ENCODE results near the gene CD79A.

The CD79A gene

DNA sequence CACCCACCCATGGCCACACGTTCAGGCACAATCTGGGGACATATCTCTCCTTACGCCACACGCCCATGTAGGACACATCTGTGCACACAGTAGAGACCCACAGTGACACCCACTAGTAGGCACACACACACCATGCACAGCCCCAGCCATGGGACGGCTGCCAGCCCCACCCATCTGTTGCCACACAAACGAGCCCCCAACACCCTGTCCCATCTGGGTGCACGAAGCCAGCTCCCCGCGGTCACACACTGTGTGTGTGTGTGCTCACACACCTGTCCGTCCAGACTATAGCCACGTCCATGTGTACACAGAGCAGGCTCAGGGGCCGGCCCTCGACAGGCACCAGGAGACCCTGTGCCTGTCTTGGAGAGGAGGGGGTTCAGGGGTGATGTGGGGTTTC is 40.6 kb downstream of the CD79A start:
- no peak for DNase-seq (ENCODE audit: insufficient read length, low spot score)
- peak; percentile 38 for FAIRE-seq

DNA sequence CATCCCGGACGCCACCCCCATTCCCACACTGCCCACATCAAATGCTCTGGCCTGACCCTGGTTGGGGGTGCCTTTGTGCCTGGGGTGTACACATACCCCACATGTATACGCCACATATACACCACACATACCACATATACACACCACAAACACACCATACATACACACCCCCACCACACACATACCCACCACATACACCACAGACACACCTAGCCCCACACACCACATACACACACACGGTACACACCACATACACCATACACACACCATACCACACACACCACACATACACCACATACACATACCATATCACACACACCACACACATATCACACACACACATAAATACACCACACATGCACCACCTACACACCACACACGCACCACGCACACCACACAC is 41.0 kb downstream of the CD79A start:
- DNase-seq (ENCODE audit: insufficient read length, low spot score) (no peak), FAIRE-seq (no peak)

DNA sequence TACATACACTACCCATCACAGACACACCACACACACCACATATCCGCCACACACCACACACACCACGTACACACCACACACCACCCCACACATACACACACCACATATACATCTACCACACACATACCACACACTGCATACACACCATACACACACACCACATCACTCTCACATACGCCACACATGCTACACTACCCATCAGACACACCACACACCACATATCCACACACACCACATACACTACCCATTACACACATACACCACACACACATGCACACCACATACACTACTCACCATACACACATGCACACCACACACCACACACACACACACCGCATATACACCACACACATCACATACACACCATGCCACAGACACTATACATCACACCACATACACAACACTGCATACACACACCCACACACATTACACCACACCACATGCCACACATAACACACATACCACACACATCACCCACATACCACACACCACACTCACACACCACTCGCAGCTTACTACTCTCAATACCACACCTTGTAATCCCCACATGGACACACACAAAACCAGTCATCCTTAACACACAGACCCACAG is 41.7 kb downstream of the CD79A start:
- no peak for FAIRE-seq
- DNase-seq (ENCODE audit: insufficient read length, low spot score): no peak

DNA sequence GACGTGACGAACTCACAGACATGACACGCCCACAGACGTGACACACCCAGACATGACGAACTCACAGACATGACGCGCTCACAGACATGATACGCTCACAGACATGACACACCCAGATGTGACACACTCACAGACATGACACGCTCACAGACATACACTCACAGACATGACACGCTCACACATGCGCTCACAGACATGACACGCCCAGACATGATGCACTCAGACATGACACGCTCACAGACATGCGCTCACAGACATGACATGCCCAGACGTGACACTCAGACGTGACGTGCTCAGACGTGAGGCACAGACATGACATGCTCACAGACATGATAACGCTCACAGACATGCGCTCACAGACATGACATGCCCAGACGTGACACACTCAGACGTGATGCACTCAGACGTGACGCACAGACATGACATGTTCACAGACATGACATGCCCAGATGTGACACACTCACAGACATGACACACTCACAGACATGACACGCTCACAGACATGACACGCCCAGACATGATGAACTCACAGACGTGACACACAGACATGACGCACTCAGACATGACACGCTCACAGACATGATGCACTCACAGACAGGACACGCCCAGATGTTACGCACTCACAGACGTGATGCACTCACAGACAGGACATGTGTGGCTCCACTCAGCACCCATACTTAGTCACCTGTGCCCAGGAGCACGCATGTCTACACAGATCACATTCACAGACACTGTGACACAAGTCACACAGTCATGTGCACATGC is 43.1 kb downstream of the CD79A start:
- DNase-seq (ENCODE audit: insufficient read length, low spot score): no peak
- peak; percentile 97 for FAIRE-seq

DNA sequence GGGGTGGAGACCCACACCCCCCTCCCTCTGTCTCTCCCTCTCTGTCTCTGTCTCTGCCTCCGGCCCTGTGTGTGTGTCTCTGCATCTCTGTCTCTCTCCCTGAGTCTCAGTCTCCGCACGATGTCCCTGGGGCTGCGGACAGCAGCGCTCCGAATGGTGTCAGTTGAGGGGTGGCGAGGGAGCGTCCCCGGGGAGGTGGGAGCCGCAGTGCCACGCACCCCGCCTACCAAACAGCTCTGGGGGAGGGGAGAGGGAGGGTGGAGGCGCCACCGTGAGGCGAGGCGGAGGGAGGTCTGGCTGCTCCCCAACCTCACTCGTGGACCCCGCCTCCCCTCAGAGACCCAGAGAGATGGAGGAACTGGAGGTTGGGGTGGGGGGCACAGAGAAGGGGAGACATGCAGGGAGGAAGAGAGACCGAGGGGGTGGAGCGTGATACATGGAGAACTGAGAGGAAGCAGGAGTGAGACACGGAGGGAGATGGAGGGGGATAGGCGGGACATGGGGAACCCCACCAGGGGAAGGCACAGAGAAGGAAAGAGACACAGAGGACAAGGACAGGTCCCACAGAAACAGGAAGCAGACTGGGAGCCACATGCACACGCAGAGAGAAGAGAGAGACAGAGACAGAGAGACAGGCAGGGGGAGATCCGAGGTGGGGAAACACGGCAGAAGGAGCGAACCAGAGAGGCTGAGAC is 44.0 kb downstream of the CD79A start:
- DNase-seq (ENCODE audit: insufficient read length, low spot score) (no peak), FAIRE-seq (no peak)

DNA sequence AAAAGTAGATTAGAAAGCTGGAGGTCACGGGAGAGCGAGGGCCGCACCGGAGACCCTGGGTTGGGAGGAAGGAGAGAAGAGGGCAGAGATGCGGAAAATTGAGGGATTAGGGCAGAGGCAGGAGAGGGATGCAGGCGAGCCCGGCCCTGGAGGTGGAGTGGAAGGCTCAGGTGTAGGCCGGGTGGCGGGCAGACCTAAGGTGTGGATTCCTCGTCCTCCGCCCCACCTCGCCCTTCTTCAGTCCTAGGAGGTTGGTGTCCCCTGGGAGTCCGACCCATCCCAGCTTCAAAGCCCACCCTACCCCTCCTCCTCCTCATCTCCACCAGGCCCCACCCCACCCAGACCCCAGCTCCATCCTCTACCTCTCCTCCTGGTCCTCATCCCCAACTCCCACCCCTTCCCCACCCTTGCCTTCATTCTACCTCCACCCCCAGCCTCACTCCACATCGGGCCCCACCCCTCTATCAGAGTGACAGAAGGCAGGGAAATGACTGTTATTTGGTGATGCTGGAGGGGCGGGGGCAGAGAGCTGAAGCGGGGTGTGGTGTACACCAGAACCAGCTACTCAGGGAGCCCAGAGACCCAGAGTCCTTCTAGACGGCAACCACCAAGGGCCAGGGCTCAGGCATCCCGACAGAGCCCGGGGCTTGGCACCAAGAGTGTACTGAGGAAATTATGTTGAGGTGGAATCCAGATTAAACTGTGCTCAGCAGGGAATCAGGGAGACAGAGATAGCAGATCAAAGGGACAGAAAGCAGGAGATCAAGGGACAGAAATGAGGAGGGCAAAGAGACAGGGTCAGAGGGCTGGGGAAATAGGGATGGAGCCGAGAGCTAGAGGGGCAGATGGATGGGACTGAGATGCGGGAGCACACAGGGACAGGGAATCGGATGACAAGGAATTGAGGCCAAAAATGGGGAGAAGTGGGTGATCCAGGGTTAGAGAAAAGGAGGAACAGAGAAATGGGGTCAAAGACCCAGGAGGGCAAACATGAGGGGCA is 44.8 kb downstream of the CD79A start:
- no peak for DNase-seq (ENCODE audit: insufficient read length, low spot score)
- no peak for FAIRE-seq

DNA sequence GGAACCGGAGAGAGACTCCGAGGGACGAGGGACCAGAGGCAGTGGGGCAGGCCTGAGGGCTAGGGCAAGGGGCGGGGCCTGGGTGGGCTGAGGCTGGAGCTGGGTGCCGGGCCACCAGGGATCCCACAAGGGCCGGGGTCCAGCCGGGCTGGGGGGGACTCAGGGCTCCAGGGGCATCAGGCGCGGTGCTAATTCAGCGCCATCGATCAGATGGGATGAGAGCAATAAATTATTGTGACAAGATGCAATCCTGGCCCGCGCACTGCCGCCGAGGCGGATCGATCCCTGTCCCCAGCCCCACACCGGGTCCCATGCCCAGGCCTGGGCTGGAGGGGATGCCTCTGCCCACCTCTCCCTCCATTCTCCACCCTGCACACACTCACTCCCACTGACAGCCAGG is 45.5 kb downstream of the CD79A start:
- no peak for DNase-seq (ENCODE audit: insufficient read length, low spot score)
- FAIRE-seq: no peak

DNA sequence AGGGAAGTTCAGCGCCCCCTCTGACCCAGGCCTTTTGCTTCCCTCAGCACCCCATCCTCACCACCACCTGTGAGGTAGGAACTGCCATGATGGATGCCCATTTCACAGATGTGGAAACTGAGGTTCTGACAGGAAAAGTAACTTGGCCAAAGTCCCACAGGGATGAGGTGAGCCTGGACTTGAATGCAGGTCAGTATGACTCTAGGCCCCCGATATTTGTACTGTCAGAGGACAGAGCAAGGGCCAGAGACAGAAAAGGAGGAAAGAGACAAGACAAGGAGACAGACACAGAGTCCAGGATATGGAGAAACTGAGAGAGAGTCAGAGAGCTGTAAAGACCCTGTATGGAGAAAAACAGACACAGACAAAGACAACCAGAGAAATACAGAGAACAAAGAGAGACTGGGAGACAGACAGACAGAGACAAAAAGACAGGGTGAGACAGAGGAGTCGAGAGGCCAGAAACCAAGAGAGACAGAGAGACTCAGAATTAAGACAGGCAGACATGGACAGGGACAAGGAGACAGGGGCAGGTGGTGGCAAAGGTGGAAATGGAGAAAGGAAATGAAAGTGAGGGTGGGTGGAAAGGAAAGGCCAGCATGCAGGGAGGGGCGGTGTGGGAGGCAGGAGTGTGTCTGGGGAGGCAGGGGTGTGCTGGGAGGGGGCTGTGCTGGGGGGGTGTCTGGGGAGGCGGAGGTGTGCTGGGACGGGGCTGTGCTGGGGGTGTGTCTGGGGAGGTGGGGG is 46.1 kb downstream of the CD79A start:
- no peak for DNase-seq (ENCODE audit: insufficient read length, low spot score)
- FAIRE-seq: no peak

DNA sequence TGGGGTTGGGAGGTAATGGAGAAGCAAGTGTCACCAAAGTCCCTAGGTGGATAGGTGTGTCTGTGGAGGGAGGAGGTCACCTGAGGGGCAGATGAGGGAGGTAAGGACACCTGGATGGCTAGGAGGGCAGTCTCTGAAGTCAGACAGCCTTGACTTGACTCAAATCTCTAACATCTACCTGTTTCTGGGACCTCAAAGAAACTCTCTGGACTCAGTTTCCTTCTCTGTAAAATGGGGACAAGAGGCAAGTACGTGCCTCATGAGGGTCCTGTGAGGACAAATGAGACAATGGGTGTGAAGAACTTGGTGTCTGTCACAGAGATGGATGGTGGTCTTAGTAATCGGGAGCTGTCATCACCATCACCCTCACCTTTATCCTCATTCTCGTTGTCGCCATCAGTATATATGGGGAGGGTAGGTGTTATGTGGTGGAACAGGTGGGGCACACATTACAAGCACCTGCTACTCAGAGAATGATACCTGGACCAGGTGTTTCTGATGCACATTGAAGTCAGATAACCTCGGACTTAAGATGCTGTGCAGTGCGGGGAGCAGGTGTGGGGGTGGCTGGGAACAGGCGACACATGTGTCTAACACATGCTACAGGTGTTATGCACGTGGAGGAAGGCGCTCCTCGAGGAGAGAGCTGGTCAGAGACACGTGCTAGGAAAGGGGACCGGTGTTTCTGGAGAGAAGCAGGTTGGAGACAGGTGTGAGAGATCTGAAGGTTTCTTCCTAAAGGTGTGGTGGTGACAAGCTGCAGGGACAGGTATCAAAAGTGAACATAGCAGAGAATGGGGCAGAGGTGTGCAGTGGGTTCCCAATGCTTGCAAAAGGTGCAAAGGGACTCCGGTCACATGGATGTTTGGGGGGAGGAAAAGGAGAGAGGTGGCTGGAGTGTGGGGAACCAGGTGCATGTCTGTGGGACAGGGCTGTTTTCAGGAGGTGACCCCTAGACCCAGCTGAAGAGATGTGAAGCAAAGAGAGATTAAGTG is 47.4 kb downstream of the CD79A start:
- DNase-seq (ENCODE audit: insufficient read length, low spot score) (no peak), FAIRE-seq (peak; percentile 40)

DNA sequence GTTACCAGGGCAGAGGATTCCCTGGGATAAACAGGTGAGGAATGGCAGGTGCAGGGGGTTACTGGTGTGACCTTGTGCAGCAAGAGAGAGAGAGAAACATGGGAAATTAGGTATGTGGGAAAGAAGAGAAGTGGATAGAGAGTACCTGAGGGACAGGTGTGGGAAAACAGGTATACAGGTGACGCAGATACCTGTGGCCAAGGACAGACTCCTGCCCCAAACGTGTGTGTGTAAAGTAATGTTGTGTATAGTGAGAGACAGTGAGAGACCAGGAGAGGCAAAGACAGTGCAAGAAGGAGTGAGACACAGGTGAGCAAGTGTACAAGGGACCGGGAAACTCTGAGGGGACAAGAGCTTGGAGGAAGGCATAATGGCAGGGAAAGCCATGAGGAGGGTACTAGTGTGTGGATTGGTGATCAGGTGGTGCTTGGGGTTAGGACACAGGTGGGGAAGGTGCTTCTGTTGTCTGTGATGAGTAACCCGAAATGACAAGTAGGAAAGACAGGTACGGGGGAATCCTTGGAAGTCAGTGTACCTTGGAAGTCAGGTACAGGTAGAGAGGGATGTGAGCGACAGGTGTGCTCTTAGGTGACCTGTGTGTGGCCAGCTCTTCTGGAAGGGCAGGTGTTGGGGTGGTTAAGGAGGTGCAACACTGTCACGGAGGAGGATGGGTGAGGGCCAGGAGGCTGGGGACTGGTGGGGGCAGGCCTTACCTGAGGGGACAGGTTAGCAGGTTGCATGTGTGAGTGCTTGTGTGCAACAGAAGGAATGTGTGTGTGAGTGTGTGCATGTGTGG is 48.3 kb downstream of the CD79A start:
- DNase-seq (ENCODE audit: insufficient read length, low spot score) (no peak), FAIRE-seq (peak; percentile 44)

DNA sequence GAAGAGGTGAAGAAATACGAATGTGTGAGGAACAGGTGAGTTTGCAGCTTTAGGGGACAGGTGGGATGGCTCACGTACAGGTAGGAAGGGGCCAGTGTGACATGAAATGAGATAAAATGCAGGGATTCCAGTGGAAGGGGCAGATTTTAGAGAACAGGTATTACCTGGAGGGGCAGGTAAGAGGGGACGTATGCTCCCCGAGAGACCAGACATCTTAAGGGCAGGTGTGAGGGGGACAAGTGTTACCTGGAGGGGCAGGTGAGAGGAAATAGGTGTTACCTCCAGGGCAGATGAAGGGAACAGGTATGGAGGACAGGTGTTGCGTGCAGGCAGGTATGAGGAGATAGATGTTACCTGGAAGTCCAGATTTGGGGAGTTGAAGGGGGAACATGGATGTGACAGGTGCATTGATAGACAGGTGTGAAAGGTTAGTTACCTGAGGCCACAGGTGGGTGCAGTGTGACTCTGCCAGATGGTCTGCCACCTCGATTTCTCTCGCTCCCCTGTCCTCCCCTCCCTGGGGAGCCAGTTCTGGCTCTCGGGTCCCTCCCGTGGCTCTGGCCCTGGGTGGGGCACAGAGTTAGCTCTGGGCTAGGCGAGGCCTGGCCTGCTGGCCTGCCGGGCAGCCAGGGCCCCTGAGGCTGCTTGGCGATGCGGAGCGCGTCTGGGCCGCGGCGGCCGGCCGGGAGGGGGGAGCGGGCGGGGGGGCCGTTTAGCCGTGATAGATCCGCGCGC is 49.1 kb downstream of the CD79A start:
- no peak for FAIRE-seq
- DNase-seq (ENCODE audit: insufficient read length, low spot score): no peak

DNA sequence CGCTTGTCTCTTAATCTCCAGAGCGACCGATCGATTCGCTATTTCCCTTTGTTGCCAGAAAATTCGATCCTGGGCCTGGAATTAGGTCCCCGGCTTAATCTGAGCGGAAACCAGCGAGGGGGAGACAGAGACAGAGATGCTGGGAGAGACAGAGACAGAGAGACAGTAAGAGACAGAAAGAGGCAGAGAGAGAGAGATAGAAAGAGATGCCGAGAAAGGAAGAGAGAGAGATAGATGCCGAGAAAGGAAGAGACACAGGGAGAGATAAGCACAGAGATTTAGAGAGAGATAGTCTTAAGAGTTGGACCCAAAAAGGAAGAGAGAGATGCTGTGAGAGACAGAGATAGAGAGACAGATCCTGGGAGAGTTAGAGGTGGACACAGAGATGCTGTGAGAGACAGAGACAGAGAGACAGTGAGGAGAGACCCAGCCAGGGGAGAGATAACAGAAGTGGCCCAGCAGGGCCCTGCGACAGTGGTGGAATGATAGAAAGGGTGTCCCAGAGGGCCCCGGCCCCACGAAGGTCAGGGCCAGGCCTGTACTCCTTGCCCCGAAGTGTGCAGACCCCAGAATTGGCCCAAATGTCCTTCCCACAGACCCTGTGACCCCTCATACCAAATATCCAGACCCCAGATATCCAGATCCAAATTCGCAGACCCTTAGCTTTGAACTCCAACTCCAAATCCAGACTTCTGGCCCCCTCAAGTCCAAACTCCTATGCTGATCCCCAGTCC is 49.9 kb downstream of the CD79A start:
- FAIRE-seq (no peak), DNase-seq (ENCODE audit: insufficient read length, low spot score) (no peak)

DNA sequence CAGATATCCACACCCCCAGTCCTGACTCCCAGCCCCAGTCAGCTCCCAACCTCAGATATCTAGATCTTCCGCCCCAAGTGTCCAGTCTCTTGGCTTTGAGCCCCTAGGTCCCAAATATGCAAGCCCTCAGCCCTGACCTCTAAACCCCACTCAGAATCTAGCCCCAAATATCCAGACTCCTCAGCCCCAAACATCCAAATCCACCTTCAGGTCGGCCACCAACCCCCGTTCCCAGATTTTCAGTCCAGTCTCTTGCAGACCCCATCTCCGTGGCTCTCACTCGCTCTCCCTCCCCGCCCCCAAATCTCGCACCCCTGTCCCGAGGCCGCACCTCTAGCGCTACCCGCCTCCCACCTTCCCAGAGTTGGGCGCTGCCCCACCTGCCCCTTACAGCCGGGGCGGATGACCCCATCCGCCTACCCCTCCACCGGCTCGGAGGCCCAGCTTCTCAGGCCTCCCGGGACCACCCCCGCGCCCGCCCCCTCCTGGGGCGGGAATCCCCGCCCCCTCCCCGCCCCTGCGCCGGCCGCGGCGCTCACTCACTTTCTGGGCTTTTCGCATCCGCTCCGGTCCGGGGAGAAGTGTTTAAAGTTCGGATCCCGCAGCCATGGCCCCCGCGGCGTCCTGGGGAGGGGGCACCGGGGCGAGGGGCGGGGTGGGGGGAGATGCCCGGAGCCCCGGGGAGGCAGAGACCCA is 50.6 kb downstream of the CD79A start:
- FAIRE-seq (no peak), DNase-seq (ENCODE audit: insufficient read length, low spot score) (no peak)

DNA sequence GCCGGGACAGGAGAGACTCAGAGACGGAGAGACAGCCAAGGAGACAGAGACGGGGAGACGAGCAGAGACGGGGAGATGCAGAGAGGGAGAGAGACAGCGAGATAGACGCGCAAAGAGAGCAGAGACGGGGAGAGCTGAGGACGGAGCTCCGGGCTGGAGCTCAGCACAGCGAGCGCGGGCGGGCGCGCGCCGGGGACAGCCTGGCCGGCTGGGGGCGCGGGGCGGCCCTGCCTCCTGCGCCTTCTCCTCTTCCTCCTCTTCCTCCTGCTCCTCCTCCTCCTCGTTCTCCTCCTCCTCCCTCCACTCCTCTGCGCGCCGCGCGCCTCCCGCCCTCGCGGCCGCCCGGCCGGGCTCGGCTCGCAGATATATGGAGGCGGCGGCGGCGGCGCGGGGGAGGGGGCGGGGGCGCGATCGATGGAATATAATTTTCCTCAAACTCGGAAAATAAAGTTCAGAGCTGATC is 51.2 kb downstream of the CD79A start, which contains the start of gene ERFL:
ERFL (minus strand) TSS at position 229 of the 463 bp plus-strand sequence. CDS start 15,530 bp downstream, outside the sequence.
- DNase-seq (ENCODE audit: insufficient read length, low spot score) (no peak), FAIRE-seq (peak; percentile 13)

DNA sequence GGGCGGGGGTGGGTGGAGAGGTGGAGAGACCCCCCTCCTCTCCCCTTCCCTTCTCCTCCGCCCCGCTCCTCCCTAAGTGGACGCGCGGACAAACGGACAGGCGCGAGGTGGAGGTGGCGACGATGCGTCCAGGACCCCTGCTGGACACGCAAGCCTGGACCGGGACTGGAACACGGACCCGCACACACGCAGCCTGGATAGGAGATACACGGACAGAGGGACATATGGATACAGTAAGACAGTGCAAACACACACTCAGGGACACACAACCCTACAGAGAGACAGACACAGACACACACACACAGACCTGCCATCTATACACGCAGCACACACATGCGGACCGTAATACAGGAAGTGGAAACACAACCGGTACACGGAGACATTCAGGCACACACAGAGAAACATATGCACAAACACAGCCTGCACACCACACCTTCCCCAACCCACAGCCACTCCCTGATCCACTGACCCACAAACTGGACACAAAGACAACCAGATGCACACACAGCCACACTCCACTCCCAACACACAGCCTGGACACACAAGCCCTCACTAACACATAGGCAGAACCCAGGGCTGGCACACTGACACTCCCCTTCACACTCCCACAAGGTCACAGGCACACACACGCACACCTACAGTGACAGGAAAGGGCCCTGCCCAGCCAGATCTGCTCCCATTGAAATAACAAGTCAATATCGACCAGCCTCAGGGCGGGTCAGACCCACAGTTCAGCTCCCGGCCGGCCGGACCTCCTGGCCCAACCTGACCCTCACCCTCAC is 51.9 kb downstream of the CD79A start:
- peak; percentile 85 for FAIRE-seq
- DNase-seq (ENCODE audit: insufficient read length, low spot score): no peak

All from HTR-8/SVneo (cell line).